Astrocyte (in vitro differentiated cells and primary cell): Measurements from ENCODE around the gene OXCT1.

Experiments
- CTCF ChIP-seq: IDR thresholded peaks from 2 replicates; pipeline ENCODE4 v1.5.1; 2011; ENCODE audit warnings: low read depth, mild to moderate bottlenecking, inconsistent platforms, low read length, moderate library complexity; ENCODE audit not compliant: insufficient read depth
- EZH2 ChIP-seq: IDR thresholded peaks from 2 replicates; pipeline ENCODE4 v1.6.1; 2012; ENCODE audit warnings: mild to moderate bottlenecking, low read length, inconsistent platforms; ENCODE audit not compliant: insufficient read depth

- TF ChIP-seq CTCF (no peak), EZH2 (no peak)
These were observed 7.9 kb upstream of the OXCT1 start for GRCh38 chr5:41878173-41878572.
